ENCODE data around the gene CDK10. TPM values are rescaled to one million over a fixed set of nuclear protein-coding genes. Genes with fewer than 3 reads are reported as not detected.
"Not testable (repeated sequence)": the region's sequence is repeated elsewhere in the genome, so short reads cannot be mapped to it uniquely, and the experiment has no call there.

The CDK10 gene
- total RNA-seq, 6 experiments from 2014 or later: 35.0 to 72.2 (median 53.7) TPM

DNA sequence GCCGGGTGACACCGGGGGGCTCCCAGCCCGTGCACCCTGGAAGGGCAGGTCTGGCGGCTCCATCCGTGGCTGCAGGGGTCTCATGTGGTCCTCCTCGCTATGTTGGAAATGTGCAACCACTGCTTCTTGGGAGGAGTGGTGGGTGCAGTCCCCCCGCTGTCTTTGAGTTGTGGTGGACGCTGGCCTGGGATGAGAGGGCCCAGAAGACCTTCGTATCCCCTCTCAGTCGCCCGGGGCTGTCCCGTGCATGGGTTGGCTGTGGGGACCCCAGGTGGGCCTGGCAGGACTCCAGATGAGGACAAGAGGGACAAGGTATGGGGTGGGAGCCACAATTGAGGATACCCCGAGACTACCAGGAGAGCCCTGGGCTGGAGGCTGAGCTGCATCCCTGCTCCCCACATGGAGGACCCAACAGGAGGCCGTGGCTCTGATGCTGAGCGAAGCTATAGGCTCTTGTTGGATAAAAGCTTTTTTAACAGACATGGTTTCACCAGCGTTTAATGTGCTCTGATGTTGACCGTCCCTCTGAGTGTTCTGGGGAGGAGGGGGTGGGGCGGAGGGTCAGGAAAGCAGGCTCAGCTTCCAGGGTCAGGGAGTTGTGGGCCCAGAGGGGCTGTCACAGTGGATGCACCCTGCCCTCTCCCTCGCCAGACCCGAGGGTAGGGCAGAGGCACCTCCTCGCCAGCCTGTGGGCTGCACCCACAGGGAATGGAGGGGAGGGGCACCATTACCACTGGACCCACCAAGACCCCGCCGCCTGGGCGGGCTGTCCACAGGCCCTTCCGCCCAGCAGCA, 9.6 kb downstream of the CDK10 start:
- H3K4me1 ChIP-seq: peaks cover 0 to 18% (median 7%) of the 10 kb centered on the region in 4 donors
- ATAC-seq (no peak), DNase-seq (peak in 1 of 3 donors; percentile 61)
- no peaks in the 10 kb centered on the region for H3K9me3 ChIP-seq
- no peak for TF ChIP-seq POLR2A (IDR thresholded peaks at IDR 0.05)
- TF ChIP-seq, protein P1, sequence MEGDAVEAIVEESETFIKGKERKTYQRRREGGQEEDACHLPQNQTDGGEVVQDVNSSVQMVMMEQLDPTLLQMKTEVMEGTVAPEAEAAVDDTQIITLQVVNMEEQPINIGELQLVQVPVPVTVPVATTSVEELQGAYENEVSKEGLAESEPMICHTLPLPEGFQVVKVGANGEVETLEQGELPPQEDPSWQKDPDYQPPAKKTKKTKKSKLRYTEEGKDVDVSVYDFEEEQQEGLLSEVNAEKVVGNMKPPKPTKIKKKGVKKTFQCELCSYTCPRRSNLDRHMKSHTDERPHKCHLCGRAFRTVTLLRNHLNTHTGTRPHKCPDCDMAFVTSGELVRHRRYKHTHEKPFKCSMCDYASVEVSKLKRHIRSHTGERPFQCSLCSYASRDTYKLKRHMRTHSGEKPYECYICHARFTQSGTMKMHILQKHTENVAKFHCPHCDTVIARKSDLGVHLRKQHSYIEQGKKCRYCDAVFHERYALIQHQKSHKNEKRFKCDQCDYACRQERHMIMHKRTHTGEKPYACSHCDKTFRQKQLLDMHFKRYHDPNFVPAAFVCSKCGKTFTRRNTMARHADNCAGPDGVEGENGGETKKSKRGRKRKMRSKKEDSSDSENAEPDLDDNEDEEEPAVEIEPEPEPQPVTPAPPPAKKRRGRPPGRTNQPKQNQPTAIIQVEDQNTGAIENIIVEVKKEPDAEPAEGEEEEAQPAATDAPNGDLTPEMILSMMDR (IDR thresholded peaks at IDR 0.05): no peak
- peaks cover 0 to 39% (median 13%) of the 10 kb centered on the region in 4 donors for H3K36me3 ChIP-seq
- 0% methylated on average over 1 of the region's 25 CpGs for WGBS (ENCODE audit: insufficient coverage, low coverage, low lambda C conversion rate, missing lambda C conversion rate)
- no peak overlapping the region for H3K4me3 ChIP-seq
- no peak overlapping the region for H3K27ac ChIP-seq
- no peaks in the 10 kb centered on the region for H3K27me3 ChIP-seq
- intact Hi-C loops (cut with DNase I): no loop called here

DNA sequence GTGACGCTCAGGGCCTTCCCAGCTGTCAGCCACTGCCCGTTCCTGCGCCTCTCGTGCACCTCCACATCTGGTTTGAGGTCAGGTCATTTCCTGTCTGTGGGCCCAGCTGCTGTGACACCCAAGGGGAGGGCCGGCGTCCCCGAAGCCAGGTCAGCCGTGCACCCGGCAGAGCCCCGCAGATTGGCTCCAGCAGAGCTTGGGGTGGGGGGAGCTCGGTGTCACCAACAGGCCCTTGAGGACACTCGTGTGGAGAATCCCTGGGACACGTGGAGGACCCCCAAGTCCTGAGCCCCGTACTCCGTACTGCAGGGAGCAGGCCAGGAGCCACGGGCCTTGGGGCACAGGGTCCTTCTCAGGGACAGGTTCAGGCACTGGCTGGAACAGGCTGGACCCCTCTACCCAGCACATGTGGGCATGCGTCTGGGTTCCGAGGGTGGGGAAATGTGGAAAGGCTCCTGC, 10.2 kb downstream of the CDK10 start:
- intact Hi-C loops (cut with DNase I): no loop called here
- no peak for TF ChIP-seq POLR2A (IDR thresholded peaks at IDR 0.05)
- TF ChIP-seq, protein P1 (IDR thresholded peaks at IDR 0.05): no peak
- H3K27me3 ChIP-seq: no peaks in the 10 kb centered on the region
- WGBS (ENCODE audit: insufficient coverage, low coverage, low lambda C conversion rate, missing lambda C conversion rate): 80% methylated on average over 2 of the region's 18 CpGs
- no peak overlapping the region for H3K4me3 ChIP-seq
- H3K27ac ChIP-seq: no peak overlapping the region
- no peak for DNase-seq
- no peaks in the 10 kb centered on the region for H3K9me3 ChIP-seq
- ATAC-seq: no peak
- peaks cover 0 to 33% (median 9%) of the 10 kb centered on the region in 4 donors for H3K36me3 ChIP-seq
- H3K4me1 ChIP-seq: peaks cover 0 to 19% (median 7%) of the 10 kb centered on the region in 4 donors

DNA sequence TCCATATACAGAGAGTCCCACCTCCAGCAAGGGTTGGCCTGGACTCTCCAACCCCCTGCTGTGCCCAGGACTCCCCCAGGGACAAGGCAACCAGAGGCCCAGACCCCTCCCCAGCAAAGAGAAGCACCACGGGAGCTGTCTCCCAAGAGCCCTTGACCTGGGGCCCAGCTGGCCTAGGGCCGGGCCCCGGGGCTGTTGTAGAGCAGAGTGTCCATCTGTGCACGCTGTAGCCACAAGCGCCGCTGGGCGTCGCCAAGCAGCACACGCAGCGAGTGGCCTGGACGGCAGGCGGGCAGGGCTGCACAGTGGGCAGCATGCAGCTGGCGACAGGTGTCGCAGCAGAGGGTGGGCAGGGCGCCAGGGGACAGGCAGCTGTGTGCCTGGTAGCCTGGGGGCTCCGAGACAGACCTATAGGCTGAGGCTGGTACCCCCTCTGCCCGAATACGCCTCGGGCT, 10.7 kb downstream of the CDK10 start:
- Histone ChIP-seq H3K36me3 (peaks cover 0 to 28% (median 7%) of the 10 kb centered on the region in 4 donors), H3K4me1 (peaks cover 0 to 19% (median 7%) of the 10 kb centered on the region in 4 donors)
- no peak for DNase-seq

DNA sequence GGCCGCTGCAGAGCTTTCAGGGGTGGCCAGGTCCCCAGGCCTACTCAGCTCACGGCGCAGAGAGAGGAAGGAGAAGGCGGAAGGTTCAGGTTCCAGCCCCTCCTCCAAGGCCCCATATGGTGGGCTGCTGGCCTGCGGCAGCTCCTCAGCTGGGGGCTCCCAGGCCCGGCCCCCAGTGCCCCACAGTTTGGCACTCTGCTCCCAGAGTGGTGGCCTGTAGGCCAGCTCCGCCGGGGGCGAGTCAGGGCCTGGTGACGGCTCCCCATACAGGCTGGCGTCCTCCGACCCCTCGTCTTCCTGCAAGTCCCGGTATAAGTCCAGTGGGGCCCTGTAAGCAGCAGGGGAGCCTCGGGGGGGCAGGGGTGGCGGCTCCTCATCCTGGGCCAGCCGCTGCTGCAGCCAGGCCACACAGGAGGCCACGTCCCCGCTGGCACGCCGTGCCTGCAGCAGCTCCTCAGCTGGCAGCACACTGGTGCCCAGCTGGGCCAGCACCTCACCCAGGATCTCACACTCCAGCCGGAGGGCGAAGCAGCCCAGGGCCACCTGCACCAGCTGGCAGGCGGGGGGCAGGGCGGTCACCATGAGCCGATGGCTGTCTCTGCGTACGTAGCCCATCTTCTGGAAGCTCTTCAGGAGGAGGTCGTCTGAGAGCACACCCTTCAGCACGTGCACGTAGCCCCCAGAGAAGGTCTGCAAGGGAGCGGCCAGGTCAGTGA, 11.3 kb downstream of the CDK10 start:
- Histone ChIP-seq H3K36me3 (peaks cover 0 to 22% (median 6%) of the 10 kb centered on the region in 4 donors), H3K4me1 (peaks cover 0 to 19% (median 7%) of the 10 kb centered on the region in 4 donors), H3K9me3 (no peaks in the 10 kb centered on the region), H3K4me3 (no peak overlapping the region), H3K27me3 (no peaks in the 10 kb centered on the region), H3K27ac (no peak overlapping the region)
- intact Hi-C loops (cut with DNase I): no loop called here
- no peak for TF ChIP-seq POLR2A (IDR thresholded peaks at IDR 0.05)
- TF ChIP-seq, protein P1 (IDR thresholded peaks at IDR 0.05): no peak
- DNase-seq: no peak
- no peak for ATAC-seq
- whole genome bisulfite sequencing (ENCODE audit: insufficient coverage, low coverage, low lambda C conversion rate, missing lambda C conversion rate): 88% methylated on average over 7 of the region's 32 CpGs

More for the DNA sequence above, 10.7 kb downstream of the CDK10 start:
- Histone ChIP-seq H3K27me3 (no peaks in the 10 kb centered on the region), H3K9me3 (no peaks in the 10 kb centered on the region), H3K27ac (no peak overlapping the region), H3K4me3 (no peak overlapping the region)
- 80% methylated on average over 1 of the region's 19 CpGs for WGBS (ENCODE audit: insufficient coverage, low coverage, low lambda C conversion rate, missing lambda C conversion rate)
- intact Hi-C loops (cut with DNase I): no loop called here
- ATAC-seq: no peak
- TF ChIP-seq POLR2A (IDR thresholded peaks at IDR 0.05): no peak
- TF ChIP-seq, protein P1 (IDR thresholded peaks at IDR 0.05): no peak

DNA sequence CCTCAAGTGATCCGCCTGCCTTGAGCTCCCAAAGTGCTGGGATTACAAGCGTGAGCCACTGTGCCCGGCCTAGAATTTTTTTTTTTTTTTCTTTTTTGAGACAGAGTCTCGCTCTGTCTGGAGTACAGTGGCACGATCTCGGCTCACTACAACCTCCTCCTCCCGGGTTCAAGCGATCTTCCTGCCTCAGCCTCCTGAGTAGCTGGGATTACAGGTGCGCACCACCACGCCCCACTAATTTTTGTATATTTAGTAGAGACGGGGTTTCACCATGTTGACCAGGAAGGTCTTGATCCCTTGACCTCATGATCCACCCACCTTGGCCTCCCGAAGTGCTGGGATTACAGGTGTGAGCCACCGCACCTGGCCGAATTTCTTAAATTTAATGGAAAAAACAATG, 12.2 kb downstream of the CDK10 start:
- H3K27ac ChIP-seq; H3K27me3 ChIP-seq; DNase-seq; H3K4me3 ChIP-seq; ATAC-seq; intact Hi-C loops (cut with DNase I); H3K9me3 ChIP-seq: not testable (repeated sequence)
- H3K36me3 ChIP-seq: peaks cover 0 to 15% (median 1%) of the 10 kb centered on the region in 4 donors
- peaks cover 0 to 19% (median 7%) of the 10 kb centered on the region in 4 donors for H3K4me1 ChIP-seq
- 83% methylated on average over 10 of the region's 14 CpGs for WGBS (ENCODE audit: insufficient coverage, low coverage, low lambda C conversion rate, missing lambda C conversion rate)

DNA sequence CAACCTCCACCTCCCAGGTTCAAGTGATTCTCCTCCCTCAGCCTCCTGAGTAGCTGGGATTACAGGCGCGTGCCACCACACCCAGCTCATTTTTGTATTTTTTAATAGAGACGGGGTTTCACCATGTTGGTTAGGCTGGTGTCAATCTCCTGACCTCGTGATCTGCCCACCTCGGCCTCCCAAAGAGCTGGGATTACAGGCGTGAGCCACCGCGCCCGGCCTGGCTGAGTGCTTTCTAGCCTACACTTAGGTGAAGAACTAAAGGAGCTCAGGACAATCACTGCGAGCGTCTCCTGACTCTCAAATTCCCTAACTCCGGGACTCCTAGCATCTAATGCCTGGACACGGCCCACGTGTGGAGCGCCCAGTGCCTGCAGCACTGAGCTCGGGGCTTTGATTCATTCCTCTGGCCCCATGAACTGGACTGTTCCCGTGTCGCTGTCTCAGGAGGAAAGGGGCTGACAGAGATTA, 13.2 kb downstream of the CDK10 start:
- H3K27me3 ChIP-seq, H3K36me3 ChIP-seq, DNase-seq, H3K9me3 ChIP-seq, H3K4me3 ChIP-seq, ATAC-seq: not testable (repeated sequence)
- 27% methylated on average over 18 of the region's 18 CpGs for WGBS (ENCODE audit: insufficient coverage, low coverage, low lambda C conversion rate, missing lambda C conversion rate)
- peaks cover 0 to 19% (median 7%) of the 10 kb centered on the region in 4 donors for H3K4me1 ChIP-seq
- intact Hi-C loops (cut with DNase I): loop anchor here (10.0 kb wide), 2 partner anchors 95 to 175 kb away; partner anchors contain the start of gene TCF25 (in 1 of the 2)
- H3K27ac ChIP-seq: peak overlapping the region; percentile 45 to 81 (median 76)

All from right lobe of liver (tissue), 6 donors.